22Rv1 (cell line): ENCODE results near the gene SKIDA1.
"Not testable (repeated sequence)": the region's sequence is repeated elsewhere in the genome, so short reads cannot be mapped to it uniquely, and the experiment has no call there.

Experiments used
- CTCF ChIP-seq: fragments of 450-650 bp; IDR thresholded peaks from 2 replicates; pipeline ENCODE4 v1.5.1; 2017; ENCODE audit warnings: mild to moderate bottlenecking
- ZFX ChIP-seq: fragments of 450-650 bp; IDR thresholded peaks from 2 replicates; pipeline ENCODE4 v1.6.1; 2017; ENCODE audit warnings: antibody characterized with exemption, borderline replicate concordance

- TF ChIP-seq CTCF, ZFX: not testable (repeated sequence)
These were observed 33.5 kb upstream of the SKIDA1 start for GRCh38 chr10:21558984-21559383.
